ENCODE measurements around the gene UNC50.

Gene UNC50

DNA sequence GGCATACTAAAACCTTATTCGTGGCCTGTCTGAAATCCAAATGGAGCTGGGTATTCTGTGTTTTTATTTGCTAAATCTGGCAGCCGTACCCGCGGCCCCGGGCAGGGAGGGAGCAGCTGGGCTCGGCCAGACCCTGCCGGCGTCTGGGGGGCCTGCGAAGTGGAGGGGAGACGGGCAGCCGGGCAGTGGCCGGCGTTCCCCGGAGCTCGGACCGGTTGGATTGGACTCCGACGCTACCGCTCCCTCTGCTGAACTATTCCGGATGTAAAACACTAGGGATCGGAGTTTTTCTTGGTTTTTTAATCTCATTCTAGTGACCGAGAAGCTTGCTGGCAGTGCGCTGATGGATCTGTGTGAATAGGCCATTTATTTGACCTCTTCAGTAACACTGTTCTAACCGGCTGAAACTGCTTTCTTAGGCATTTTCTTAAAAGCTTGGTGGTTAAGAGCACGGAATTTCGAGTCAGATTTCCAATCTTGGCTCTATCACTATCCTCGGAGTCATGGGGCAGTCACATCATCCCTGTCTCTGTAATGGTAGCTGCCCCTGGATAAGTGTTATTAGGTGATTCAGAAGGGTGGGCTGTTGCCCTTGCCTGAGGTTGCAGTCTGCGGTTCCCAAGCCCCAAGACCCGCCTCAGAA, 694 bp downstream of the UNC50 start:
- DNase-seq (ENCODE audit: extremely low read depth in 1 of 2, low read depth in 1 of 2): no peak

DNA sequence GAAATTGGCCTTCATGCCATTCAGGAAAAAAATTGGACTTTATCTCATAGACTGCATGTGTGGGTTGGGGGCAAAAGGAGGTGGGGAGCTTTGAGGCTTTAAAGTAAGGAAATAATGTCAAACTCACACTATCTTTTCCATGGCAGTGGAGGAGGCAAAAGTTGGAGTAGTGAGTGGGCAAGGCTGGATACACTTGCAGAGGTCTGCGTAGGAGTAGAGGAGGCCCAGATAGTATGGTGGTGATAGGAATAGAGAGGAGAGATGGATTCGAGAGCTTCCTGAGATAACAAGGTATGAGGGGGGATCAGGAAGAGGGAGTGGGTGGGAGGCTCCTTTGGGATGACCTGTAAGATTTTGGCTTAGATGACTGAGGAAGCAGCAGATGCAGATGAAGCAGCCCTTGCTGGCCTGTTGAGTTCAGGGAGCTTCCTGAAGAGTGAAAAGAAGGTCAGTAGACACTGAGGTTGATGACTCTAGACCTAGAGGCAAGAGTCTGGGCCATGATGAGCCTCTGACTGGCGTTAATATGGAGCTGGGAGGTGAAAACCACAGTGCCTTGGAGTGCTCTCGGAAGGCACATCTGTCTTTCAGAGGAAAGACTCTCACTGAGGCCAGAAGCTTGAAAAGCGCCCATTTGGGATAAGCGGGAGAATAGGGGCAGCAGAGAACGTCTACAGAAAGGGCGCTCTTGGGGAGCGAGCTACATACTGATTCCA, 5.8 kb downstream of the UNC50 start:
- no peak for DNase-seq (ENCODE audit: extremely low read depth in 1 of 2, low read depth in 1 of 2)

DNA sequence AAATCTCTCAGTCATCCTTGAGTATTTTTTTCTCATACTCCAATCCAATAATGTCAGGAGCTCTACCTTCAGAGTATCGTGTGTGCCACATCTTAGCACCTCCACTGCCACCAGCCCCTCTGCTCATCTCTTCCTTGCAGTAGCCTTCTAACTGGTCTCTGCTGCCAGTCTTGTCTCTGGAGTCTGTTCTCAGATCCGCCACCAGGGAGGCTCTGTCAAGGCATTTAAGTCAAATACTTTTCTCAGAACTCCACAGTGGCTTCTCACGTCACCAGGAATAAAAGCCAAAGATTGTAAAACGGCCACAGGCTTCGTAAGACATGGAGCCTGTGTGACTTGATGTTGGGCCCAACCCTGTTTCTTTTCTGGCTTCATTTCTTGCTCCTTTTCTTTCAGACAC, 7.1 kb downstream of the UNC50 start:
- no peak for DNase-seq (ENCODE audit: extremely low read depth in 1 of 2, low read depth in 1 of 2)

- no peak for DNase-seq (ENCODE audit: extremely low read depth in 1 of 2, low read depth in 1 of 2)
These were observed 8.8 kb downstream of the UNC50 start for GRCh38 chr2:98617149-98617548.

- no peak for DNase-seq (ENCODE audit: extremely low read depth in 1 of 2, low read depth in 1 of 2)
These were observed 15.3 kb downstream of the UNC50 start for GRCh38 chr2:98623657-98624056.

DNA sequence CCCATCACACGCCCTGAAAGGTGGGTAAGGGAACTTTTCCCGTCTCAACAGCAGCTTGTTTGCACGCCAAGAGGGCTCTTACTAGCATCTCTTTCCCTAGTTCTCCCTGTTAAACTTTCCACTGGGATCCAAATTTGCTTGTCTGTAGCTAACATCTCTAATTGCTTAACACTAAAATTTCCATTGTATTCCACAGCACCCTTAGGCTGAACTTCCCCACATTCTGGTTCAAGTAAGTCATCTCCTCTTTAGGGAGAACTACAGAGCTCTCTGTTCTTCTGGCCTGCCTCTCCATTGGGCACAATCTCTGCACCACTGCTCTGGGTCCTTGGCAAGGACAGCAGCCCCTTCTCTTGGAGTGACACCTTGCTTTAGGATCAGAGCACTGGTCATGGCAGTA, 24.0 kb downstream of the UNC50 start:
- no peak for DNase-seq (ENCODE audit: extremely low read depth in 1 of 2, low read depth in 1 of 2)

DNA sequence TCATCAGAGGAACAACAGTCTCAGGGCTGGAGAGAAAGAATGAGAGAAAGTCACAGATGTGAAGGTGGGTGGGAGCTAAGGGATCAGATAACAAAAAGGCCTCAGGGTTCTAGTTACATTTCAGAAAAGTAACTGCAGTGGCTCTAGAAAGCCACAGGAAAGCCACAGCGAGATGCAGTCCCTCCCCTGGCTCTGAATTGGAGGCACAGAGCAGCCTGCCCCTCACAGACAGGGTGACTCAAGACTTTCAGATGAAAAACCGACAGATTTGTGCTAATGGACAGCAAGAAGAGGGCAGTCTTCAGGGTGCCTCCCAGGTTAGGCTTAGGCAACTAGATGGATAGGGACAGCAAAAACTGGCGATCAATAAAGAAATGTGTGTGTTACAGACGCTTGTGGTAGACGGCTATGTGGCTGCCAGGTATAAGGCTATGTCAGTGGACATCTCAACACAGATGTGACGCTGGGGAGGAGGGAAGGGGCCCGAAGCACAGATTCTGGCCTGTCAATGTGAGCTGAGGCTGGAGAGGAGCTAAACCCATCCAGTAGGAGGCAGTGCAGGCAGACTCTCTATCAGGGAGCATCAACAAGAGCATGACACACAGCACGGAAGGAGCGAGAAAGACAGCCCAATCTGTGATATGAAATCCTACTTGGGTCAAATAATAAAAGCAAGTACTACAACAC, 26.2 kb downstream of the UNC50 start:
- DNase-seq (ENCODE audit: extremely low read depth in 1 of 2, low read depth in 1 of 2): peak in 1 of 2 donors; percentile 47

DNA sequence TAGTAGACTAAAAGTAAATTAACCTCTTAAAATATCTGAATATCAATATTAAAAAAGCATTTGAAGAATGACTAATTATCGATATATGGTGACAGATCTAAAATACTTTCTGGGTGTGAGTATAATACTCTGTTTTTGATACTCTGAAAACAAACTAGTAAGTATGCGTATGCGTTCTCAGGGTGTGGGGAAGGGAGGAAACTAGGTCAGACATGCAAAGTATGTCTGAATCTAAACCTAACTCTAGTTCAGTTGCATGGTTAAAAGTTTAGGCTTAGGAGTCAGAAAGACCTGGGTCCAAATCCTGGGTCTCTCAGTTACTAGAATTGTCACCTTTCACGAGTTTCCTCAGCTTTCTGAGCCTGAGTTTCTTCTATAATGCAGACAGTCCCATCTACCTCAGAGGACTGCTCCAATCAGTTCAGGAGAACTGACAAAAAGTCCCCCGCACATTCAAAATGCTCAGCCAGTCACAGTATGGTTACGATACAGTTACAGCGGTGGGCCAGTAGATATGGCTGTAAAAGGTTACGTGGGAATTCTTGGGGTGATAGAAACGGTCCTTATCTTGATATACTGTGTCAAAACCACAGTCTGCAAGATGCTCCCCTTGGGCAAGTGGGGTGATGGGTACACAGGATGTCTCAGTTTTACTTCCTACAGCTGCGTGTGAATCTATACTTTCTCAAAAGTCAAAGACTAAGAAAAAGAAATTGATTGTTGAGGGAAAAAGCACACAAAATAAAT, 29.2 kb downstream of the UNC50 start:
- peak in 1 of 2 donors; percentile 48 for DNase-seq (ENCODE audit: extremely low read depth in 1 of 2, low read depth in 1 of 2)

DNA sequence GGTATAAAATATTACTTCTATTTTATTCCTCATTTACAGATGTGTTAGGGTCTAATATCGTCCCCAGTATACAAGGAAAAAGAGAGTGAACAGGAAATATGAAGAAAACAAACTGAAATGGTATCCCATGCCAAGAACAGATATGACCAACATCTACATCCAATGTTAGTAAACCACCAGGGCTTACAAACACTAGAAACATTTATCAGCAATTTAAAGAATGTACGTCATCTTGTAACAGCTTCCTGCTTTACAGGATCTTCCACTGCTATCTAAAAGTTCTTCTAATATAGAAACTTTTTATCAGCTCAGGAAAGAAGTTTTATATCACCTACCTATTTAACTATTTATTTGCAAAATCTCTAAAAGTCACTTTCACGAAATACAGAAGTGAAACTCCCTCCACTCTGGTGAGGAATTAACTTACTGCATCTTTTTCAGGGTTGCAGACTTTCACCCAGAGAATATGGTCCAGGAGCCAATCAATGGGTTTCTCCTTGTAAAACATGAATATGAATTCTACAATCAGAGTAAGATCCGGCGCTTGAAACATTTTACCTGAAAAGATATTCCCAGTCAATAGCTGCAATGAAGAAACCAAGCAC, 35.2 kb downstream of the UNC50 start:
- DNase-seq (ENCODE audit: extremely low read depth in 1 of 2, low read depth in 1 of 2): no peak

DNA sequence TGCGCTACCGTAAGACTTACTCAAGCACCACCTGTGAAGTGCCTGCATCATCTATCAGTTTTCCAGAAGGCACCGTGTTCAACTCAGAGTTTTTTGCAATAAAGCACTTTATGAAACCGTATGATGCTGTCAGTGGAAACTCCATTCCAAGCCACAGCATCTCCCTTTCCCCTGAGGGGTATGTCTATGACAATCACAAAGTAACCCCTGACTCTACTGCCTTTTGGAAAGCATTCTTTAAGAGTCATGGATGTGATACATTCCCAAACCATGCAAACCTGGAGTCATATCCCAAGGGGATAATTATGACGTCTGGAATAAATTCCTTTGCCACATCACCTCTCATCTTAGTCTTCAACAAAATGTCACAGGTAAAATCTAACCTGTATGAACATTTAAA, 39.2 kb downstream of the UNC50 start:
- DNase-seq (ENCODE audit: extremely low read depth in 1 of 2, low read depth in 1 of 2): no peak

- no peak for DNase-seq (ENCODE audit: extremely low read depth in 1 of 2, low read depth in 1 of 2)
These were observed 40.1 kb downstream of the UNC50 start for GRCh38 chr2:98648451-98648850.

DNA sequence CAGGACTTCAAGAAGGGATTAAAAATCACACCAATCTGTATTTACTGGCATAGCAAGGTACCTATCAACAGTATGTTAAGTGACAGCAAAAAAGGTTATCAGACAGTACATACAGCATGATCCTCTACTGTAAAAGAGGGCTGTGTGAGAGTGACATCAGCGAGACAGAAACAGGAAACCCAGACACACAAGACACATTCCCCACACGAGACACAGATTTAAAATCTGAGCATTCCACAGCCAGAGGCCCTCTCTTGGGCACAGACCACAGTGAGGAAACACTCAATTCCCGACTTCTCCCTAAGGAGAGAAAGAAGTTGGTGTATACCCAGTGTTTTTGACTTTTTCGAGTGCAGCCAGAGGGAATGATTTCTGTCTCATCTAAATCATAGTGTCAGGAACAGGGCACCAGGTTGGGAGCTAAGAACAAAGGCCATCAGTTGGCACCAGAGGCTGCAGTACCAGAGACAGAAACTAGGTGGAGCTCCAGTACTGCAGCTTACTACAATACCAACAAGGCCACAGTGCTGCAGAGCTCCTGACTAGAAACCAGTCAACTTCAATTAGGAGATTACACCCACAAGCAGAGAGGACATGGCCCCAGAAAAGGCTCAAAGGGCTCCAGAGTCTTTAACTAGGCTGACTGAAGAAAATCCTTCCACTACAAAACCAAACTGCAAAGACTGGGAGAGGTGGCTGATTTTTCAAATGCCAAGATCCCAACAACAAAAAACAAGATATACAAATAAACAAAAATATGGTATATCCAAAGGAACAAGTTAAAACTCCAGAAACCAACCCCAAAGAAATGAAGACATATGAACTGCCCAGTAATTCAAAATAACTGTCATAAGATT, 41.0 kb downstream of the UNC50 start:
- peak in 1 of 2 donors; percentile 66 for DNase-seq (ENCODE audit: extremely low read depth in 1 of 2, low read depth in 1 of 2)

DNA sequence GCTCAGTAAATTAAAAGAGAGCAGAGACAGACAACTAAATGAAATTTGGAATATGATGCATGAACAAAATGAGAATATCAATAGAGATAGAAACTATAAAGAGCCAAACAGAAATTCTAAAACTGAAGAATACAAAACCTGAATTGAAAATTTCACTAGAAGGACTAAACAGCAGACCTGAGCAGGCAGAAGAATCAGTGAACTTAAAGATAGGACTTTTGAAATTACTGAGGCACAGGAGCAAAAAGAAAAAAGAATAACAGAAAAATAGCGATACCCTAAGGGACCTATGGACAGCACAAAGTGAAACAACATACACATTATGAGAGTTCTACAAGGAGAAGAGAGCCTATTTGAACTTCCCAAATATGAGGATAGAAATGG, 41.6 kb downstream of the UNC50 start:
- DNase-seq (ENCODE audit: extremely low read depth in 1 of 2, low read depth in 1 of 2): no peak

GRCh38 chr2:98650998-98651397, 42.6 kb downstream of the UNC50 start:
- DNase-seq (ENCODE audit: extremely low read depth in 1 of 2, low read depth in 1 of 2): no peak

DNA sequence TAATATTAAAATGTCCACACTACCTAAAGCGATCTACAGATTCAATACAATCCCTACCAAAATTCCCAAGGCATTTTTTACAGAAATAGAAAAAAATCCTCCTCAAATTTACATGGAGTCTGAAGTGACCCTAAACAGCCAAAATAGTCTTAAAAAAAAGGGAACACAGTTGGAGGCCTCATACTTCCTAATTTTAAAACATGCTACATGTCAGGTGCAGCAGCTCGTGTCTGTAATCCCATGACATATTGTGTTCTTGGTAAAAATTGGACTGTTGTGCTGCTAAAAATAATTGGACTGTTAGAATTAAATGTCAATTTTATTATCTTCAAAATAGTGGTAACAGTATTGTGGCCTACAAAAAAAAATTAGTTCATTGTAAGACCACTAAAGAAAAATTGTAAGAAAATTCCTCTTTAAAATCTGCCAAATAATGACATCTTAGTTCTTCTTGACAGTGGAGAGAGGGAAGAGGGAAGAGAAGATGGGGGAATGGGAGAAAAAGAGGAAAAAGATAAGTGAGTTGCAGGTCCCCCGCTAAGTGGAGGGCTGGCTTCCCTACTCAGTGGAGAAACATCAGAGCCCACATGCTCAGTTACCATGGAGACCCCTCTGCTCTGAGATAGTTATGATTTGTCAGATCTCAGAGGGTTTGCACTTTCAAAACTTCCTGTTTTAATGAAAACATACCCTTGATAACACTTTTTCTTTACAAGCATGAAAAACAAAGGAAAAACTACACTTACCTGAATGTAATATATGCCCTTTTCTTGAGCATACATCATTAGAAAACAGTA, 46.5 kb downstream of the UNC50 start:
- no peak for DNase-seq (ENCODE audit: extremely low read depth in 1 of 2, low read depth in 1 of 2)

- DNase-seq (ENCODE audit: extremely low read depth in 1 of 2, low read depth in 1 of 2): no peak
These were observed 48.4 kb downstream of the UNC50 start for GRCh38 chr2:98656800-98657199.

GRCh38 chr2:98658816-98659490, 50.6 kb downstream of the UNC50 start:
- no peak for DNase-seq (ENCODE audit: extremely low read depth in 1 of 2, low read depth in 1 of 2)

DNA sequence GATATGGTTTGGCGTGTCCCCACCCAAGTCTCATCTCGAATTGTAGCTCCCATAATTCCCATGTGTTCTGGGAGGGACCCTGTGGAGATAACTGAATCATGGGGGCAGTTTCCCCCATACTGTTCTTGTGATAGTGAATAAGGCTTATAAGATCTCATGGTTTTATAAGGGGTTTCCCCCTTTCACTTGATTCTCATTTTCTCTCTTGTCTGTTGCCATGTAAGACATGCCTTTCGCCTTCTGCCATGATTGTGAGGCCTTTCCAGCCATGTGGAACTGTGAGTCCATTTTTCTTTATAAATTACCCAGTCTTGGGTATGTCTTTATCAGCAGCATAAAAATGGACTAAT, 51.1 kb downstream of the UNC50 start:
- DNase-seq (ENCODE audit: extremely low read depth in 1 of 2, low read depth in 1 of 2): peak in 1 of 2 donors; percentile 14

All from stimulated activated CD8-positive, alpha-beta memory T cell treated with anti-CD3 and anti-CD28 coated beads, Interleukin-7, amount 100 ng/mL, for 48 hours (primary cell).